ENCODE results near the gene UXS1.

Gene UXS1

GRCh38 chr2:106073678-106074406 is 120.3 kb downstream of the UXS1 start:
- DNase-seq, result no peak

- no peak for DNase-seq
These were observed 123.9 kb downstream of the UXS1 start for GRCh38 chr2:106070181-106070580.

GRCh38 chr2:106068451-106068850 is 125.7 kb downstream of the UXS1 start:
- no peak for DNase-seq

GRCh38 chr2:106065983-106066820 is 127.9 kb downstream of the UXS1 start:
- DNase-seq, result no peak

GRCh38 chr2:106065268-106065982 is 128.7 kb downstream of the UXS1 start:
- DNase-seq, result no peak

- no peak for DNase-seq
These were observed 130.9 kb downstream of the UXS1 start for GRCh38 chr2:106063181-106063580.

GRCh38 chr2:106062627-106063026 is 131.5 kb downstream of the UXS1 start:
- DNase-seq, result no peak

- no peak for DNase-seq
These were observed 132.3 kb downstream of the UXS1 start for GRCh38 chr2:106061611-106062349.

- no peak for DNase-seq
These were observed 134.6 kb downstream of the UXS1 start for GRCh38 chr2:106059416-106060065.

- DNase-seq, result peak; percentile 22
These were observed 135.5 kb downstream of the UXS1 start for GRCh38 chr2:106058469-106059137.

- DNase-seq, result peak; percentile 82
These were observed 136.9 kb downstream of the UXS1 start for GRCh38 chr2:106057206-106057605.

GRCh38 chr2:106054880-106055655 is 139.0 kb downstream of the UXS1 start:
- no peak for DNase-seq

GRCh38 chr2:106054321-106054720 is 139.8 kb downstream of the UXS1 start:
- no peak for DNase-seq

GRCh38 chr2:106053581-106053980 is 140.5 kb downstream of the UXS1 start:
- DNase-seq, result no peak

- peak; percentile 36 for DNase-seq
These were observed 141.0 kb downstream of the UXS1 start for GRCh38 chr2:106053116-106053515.

- DNase-seq, result no peak
These were observed 149.2 kb downstream of the UXS1 start for GRCh38 chr2:106044859-106045258.

GRCh38 chr2:106044021-106044420 is 150.1 kb downstream of the UXS1 start:
- DNase-seq, result no peak

Data from CD4-positive, alpha-beta T cell treated with Interleukin-4 for 4 hours (primary cell).